GM19438 (cell line): ENCODE measurements around the gene MAP1S.

Source experiments
- ATAC-seq: cut with Tn5 transposase; IDR thresholded peaks from one replicate; pipeline ENCODE4 v1.9.1; 2021; ENCODE audit warnings: low read depth; ENCODE audit not compliant: unreplicated experiment

The MAP1S gene

DNA sequence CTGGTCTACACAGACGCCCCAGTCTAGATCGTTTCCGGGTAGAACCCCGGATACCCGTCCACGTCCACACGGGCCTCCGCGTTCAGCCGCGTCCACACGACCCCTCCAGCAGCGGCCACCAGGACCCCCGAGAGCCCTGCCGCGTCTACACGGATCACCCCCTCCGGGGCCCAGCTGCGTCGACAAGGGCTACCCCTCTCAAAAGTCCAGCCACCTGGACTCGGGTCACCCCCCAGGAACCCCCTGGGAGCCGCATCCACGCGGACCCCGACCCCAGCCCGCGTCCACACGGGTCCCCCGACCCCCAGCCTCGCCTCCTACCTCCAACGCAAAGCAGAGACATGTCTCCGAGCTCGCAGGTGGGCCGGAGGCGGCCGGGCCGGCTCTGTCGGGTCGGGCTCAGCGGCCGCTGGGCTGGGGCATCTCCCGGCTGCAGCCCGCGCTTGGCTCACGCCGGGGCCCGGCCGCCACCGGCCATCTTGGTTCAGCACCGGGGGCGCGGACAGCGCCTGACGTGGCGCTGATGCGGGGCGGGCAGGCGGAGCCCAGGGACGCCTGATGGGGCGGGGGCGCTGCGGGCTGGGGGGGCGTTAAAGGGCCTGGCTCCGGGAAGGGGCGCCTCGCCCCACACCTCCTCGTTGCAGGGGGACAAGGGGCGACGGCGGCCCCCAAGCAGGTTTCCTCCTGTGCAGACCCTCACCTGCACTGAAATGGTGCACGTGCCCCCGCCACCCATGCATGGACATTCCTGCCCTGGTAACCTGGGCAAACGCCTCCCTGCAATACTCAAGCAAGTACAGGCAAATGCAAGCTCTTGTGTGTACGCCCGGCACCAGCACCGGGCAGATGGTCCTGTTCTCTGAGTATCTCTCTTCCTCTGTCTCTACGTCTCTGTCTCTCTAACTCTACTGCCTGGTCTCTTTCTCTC, 31.2 kb upstream of the MAP1S start, which contains the start of gene UNC13A:
UNC13A (minus strand) TSS at position 498 of the 928 bp plus-strand sequence; CDS start at position 343, 155 bp downstream.
- no peak for ATAC-seq

DNA sequence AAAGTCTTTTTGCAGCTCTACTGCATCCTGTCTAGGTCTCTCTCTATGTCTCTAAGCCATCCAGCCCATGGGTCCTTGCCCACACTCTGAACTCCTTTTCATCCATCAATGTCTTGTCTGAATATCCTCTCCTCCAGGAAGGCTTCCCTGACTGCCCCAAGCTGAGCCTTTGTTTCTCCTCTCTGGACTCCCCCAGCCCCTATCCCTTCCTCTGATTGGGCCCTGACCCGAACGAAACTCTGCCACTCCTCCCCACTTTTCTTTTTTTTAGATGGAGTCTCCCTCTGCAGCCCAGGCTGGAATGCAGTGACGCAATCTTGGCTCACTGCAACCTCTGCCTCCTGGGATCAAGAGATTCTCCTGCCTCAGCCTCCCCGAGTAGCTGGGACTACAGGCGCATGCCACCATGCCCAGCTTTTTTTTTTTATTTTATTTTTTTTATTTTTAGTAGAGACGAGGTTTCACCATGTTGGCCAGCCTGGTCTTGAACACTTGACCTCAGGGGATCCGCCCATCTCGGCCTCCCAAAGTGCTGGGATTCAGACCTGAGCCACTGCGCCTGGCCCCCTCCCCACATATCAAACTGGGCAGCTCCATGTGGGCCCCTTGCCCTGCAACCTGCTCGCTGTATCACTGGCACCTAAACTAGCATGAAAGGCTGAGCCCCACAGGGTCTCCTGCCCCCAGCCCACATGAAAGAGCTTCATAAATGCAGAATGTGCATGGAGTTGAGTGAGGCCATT, 30.3 kb upstream of the MAP1S start:
- no peak for ATAC-seq

DNA sequence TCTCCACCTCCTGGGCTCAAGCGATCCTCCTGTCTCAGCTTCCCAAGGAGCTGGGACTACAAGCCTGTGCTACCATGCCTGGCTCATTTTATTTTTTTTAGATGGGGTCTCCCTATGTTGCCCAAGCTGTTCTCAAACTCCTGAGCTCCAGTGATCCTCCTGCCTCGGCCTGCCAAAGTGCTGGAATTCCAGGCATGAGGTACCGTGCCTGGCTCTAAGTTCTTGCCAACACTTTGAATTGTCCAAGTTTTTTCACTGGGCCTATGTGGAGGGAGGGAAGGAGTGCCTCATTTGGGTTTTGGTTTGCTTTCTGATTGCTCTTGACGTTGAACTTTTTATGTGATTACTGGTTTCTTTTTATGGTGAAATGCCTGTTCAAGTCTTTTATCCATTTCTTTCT, 26.7 kb upstream of the MAP1S start:
- no peak for ATAC-seq

DNA sequence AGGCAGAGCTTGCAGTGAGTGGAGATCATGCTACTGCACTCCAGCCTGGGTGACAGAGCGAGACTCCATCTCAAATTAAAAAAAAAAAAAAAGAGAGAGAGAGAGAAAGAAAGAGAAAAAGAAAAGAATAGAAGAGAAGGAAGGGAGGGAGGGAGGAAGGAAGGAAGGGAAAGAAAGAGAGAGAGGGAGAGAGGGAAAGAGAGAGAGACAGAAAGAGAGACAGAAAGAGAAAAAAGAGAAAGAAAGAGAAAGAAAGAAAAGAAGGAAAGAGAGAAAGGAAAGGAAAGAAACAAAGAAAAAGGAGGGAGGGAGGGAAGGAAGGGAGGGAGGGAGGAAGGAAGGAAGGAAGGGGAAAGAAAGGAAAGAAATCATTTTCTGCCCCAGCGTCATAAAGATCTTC, 24.1 kb upstream of the MAP1S start:
- ATAC-seq: no peak

DNA sequence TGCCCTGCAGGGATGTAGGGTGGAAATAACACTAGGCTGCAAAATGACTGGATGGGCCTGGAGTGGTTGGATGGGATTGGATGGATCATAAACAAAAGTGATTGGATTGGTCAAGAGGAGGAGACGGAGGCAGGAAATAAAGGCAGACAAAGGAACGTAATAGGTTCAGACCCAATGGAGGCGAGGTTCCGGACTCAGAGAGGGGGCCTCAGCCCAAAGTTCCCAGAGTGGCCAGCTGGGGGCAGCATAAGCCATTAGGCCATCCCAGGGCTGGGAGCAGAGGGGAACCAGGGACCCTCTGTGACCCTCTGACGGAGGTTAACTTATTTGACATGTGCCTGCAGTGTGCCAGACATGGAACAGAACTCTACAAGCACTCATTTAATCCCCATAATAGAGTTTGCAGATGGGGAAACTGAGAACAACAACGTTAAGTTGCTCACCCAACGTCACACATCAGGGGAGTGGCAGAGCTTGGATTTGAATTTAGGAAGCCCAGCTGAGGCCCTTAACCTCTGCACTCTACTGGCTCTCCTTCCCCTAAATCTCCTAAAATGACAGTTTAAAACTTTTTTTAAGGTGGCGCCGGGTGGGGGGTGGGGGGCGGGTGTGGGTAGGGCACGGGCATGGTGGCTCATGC, 15.3 kb upstream of the MAP1S start:
- no peak for ATAC-seq

DNA sequence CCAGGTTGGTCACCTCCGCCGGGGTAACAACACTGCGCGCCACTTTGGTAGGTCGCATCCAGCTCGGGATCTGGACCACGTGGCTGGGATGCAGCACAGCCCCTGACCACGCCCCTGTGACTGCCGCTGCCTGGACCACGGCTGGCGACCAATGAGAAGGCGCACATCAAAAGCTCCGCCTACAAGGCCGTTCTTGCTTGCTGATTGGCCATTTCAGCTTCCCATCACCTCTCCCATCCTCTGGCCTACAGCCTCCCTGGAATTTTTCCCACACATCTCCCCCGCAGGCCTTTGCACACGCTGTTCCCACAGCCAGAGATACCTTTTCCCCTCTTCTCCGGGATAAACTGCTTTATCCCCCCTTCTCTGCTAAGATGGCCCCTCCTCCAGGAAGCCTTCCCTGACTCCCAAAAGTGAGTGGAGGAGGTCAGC, 12.5 kb upstream of the MAP1S start:
- no peak for ATAC-seq

DNA sequence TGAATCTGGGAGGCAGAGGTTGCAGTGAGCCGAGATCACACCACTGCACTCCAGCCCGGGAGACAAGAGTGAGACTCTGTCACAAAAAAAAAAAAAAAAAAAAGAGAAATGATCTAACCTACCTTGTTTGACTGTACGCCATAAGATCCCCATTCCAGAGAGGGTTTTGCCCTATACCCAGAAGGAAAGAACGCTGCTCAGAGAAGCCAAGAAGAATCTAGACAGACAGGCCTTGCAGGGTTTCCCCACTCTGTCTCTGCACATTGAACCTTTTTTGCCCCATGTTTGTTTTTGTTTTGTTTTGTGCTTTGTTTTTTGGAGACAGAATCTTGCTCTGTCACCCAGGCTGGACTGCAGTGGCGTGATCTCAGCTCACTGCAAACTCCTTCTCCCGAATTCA, 7.4 kb upstream of the MAP1S start:
- no peak for ATAC-seq

DNA sequence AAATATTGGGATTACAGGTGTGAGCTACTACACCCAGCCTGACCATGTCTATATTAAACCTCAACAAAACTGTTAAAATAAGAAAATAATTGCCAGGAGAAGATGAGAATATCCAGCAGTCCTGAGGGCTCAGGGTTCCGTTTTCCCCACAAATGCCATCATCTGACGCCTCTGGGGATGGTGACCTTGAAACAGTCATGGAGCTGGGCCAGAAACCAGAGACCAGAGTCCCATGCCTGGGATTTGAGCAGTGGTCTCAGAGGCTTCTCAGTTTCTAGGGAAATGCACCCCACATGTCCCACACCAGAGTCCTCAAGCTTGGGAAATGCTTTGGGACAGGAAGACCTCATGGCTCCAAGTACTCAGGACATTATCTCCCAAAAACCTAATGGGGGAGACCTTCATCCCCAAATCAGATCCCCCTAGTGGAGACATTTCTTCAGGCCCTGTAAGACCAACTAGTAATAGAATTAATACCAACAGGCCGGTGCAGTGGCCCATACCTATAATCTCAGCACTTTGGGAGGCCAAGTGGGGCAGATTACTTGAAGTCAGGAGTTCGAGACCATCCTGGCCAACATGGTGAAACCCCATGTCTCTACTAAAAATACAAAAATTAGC, 2.9 kb upstream of the MAP1S start:
- ATAC-seq: no peak

DNA sequence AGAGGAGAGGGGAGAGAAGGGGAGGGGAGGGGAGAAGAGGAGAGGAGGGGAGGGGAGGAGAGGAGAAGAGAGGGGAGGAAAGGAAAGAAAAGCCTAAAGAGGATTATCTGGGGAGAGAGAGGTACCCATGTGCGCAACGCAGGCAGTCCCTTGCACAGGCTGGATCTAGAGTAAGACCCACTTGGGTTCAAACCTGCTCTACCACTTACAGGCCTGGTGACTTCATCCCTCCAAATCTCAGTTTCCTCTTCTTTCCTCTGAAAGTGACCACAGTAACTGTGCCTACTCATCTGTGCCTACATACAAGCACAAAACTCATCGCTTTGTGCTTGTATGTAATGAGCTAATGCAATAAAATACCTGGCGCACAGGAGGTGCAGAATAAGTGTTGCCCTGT, 732 bp upstream of the MAP1S start:
- ATAC-seq: no peak

DNA sequence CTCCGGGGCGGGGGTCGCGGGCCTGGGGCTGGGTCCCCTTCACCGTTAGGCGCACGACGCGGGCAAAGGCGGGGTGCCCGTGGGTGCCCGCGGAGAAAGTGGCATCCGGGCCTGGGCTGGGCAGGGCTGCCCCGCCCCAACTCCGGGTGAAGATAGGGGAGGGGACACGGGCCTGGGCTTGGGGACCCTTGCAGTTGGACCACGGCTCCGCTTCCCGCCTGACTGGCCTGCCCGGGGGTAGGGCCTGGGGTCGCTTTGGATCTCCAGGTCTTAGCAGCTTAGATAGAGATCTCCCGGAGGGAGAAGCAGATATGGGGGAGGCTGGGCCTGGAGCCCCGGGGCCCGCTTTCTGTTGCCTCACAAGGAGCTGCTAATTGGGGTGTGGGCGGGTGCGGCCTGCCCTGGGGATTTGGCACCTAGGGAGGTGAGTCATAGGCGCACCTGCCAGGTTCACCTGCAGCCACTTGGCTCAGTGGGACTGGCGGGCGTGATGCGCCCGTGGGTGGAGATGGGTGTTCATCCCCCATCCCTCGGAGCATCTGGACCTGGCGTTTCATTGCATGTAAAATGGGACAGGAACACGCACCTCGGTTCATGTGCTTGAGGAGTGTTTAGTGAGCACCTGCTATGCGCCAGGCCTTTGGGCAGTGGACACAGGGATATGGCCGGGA, 585 bp downstream of the MAP1S start:
- peak; percentile 7 for ATAC-seq

DNA sequence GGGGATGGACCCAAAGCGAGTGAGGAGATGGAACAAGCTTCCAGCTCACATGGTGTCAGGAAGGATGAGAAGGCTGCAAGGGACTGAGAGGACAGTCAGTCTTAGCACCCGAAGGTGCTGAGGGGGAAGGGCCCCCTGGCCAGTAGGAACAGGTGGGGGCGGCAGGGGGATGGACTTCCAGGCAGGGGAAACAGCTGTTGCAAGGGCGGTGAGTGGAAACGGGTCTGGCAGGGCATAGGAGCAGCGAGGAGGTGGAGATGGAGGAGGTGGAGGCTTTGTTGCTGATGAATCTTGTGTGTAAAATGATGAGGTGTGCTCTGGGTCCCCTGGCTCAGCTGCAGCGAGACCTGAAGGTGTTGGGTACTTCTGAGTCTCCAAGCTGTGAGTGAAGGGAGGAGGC, 1.2 kb downstream of the MAP1S start:
- no peak for ATAC-seq

DNA sequence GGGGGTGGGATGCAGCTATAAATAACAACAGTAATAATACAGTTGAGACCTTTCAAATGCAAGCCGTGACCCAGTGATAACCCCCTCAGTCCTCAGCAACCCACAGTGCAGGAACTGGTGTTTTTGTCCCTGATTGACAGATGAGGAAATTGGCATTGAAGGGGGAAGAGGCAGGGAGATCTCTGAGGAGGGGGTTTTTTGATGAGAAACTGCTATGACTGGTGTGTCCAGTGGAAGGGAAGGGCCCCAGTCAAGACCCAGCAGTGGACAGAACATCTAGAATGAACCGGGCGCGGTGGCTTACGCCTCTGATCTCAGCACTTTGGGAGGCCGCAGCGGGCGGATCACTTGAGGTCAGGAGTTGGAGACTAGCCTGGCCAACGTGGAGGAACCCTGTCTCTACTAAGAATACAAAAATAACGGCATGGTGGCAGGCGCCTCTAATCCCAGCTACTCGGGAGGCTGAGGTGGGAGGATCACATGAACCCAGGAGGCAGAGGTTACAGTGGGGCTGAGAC, 1.9 kb downstream of the MAP1S start:
- no peak for ATAC-seq

DNA sequence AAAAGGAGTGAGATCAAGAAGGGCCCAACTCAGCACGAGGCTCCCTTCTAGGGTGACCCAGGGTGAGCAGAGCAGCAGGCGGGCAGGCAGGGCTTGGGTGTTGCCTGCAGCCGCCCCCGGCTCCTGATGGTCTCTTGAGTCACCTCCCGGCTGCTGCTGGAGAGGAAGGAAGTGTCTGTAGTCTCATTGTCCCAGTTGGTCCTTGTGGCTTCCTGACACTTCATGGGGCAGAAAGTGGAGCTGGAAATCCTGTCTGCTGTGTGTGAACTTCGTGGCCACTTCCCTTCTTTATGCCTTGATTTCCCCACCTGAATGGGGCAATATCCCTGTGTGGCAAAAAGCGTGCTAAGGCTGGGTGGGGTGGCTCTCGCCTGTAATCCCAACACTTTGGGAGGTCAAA, 2.5 kb downstream of the MAP1S start:
- ATAC-seq: no peak

DNA sequence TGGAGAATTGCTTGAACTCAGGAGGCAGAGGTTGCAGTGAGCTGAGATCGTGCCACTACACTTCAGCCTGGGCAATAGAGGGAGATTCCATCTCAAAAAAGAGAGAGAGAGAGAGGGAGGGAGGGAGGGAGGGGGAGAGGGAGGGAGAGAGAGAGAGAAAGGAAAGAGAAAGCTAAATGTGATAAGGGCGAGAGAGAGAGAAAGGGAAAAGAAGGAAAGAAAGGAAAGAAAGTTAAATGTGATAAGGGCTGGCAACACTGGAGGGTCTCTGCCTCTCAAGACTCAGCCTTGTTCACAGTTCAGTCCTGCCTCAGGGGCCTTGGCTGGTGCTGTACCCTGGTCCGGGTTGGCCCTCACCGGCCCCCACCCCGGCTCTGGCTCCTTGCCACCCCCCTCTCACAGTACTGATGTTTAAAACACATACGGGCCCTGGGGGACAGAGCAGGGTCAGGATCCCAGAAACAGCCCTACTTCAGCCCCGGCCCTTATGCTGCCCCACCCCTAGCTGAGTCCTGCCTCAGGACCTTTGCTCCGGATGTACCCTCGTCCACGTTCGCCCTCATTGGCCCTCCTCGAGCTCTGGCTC, 3.5 kb downstream of the MAP1S start:
- ATAC-seq: no peak

DNA sequence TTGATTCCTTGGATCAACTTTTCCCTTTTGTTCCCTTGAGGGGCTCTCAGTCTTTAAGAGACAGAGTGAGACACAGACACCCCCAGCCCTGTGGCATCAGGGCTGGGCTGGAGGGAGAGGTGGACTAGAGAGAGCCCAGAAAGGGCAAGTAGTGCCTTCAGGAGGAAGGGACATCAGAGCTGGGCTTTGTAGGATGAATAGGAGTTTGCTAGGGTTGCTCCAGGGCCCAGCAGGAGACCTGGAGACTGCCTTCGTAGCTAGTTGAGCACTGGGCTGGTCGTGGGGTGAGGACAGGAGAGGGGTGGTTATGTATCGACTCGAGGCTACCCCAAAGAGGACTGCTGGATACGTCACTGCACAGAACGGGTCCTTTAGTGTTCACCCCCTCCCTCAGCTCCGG, 5.4 kb downstream of the MAP1S start:
- no peak for ATAC-seq

DNA sequence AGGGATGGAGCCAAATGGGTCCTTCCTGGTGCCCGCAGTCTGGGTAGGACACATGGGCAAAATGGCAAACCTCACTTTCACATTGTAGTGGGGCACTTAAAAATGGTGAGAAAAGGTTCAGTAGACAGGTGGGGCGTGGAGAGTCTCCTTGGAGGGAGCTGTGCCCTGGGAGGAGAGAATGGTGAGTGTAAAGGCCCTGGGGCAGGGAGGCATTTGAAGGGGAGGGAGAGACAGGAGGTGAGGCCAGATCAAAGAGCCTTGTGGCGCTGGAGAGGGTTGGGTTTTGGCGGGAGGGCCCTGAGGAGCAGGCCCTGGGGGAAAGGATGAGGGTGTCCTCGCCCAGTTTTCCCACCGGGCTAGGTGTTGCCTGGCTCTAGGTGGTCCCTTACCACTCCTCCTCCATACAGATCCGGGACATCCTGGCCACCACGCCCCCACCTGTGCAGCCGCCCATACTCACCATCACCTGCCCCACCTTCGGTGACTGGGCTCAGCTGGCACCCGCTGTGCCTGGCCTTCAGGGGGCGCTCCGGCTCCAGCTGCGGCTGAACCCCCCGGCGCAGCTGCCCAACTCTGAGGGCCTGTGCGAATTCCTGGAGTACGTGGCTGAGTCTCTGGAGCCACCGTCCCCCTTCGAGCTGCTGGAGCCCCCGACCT, 6.3 kb downstream of the MAP1S start:
- no peak for ATAC-seq

DNA sequence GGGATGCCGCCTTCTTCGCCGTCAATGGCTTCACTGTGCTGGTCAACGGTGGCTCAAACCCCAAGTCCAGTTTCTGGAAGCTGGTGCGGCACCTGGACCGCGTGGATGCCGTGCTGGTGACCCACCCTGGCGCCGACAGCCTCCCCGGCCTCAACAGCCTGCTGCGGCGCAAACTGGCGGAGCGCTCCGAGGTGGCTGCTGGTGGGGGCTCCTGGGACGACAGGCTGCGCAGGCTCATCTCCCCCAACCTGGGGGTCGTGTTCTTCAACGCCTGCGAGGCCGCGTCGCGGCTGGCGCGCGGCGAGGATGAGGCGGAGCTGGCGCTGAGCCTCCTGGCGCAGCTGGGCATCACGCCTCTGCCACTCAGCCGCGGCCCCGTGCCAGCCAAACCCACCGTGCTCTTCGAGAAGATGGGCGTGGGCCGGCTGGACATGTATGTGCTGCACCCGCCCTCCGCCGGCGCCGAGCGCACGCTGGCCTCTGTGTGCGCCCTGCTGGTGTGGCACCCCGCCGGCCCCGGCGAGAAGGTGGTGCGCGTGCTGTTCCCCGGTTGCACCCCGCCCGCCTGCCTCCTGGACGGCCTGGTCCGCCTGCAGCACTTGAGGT, 7.0 kb downstream of the MAP1S start:
- no peak for ATAC-seq

DNA sequence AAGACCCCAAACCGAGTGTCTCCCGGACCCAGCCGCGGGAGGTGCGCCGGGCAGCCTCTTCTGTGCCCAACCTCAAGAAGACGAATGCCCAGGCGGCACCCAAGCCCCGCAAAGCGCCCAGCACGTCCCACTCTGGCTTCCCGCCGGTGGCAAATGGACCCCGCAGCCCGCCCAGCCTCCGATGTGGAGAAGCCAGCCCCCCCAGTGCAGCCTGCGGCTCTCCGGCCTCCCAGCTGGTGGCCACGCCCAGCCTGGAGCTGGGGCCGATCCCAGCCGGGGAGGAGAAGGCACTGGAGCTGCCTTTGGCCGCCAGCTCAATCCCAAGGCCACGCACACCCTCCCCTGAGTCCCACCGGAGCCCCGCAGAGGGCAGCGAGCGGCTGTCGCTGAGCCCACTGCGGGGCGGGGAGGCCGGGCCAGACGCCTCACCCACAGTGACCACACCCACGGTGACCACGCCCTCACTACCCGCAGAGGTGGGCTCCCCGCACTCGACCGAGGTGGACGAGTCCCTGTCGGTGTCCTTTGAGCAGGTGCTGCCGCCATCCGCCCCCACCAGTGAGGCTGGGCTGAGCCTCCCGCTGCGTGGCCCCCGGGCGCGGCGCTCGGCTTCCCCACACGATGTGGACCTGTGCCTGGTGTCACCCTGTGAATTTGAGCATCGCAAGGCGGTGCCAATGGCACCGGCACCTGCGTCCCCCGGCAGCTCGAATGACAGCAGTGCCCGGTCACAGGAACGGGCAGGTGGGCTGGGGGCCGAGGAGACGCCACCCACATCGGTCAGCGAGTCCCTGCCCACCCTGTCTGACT, 7.9 kb downstream of the MAP1S start:
- no peak for ATAC-seq
